K562 (cell line): ENCODE results near the gene CRABP2. TPM values are rescaled to one million over a fixed set of nuclear protein-coding genes. Genes with fewer than 3 reads are reported as not detected.
A peak's percentile ranks its signal among the peaks of the same experiment; 100 is the strongest.

Source experiments
- ATAC-seq: fragments of 200-7000 bp; cut with Tn5 transposase; 3 replicates; pipeline ENCODE4 v1.9.1; 2020; ENCODE audit warnings: moderate library complexity
- BruUV-seq: library from RNA; stranded (reverse); fragments of 400-500 nt; replicated peaks from 2 replicates; lab custom pipeline; 2021; lab: Mats Ljungman, UMichigan
- CTCF ChIA-PET: fragments of 300-600 bp; formaldehyde crosslinking; extraction: SDS; loops from one replicate; lab custom pipeline; 2021; ENCODE audit warnings: low intra/inter-chr PET ratio; lab: Yijun Ruan, JAX
- POLR2A ChIA-PET: fragments of 300-600, 350-650 bp; sonication (Branson Sonifier 250); formaldehyde crosslinking; extraction: SDS; loops from one replicate; lab custom pipeline; 2021; ENCODE audit warnings: antibody characterized with exemption, inconsistent platforms; lab: Yijun Ruan, JAX
- DNase-seq, 4 experiments: peaks; one replicate each; pipeline versions ENCODE4 v3.0.0 to v3.0.0-alpha.2; 2011 to 2018; ENCODE audit warnings: low spot score in 3 of 4, mixed read lengths in 3 of 4; ENCODE audit errors: extremely low read depth in 1 of 4
- FAIRE-seq: peaks from 2 replicates; lab custom pipeline; 2011; peaks lifted over from hg19 to GRCh38; lab: Jason Lieb, UNC
- H2AFZ ChIP-seq: 2 replicates; pipeline ENCODE4 v1.6.0; 2011; ENCODE audit warnings: low read depth, low read length, control low read depth, inconsistent platforms
- H3K27ac ChIP-seq: fragments of 200-600 bp; 3 replicates; pipeline ENCODE4 v1.8.0; 2011; ENCODE audit warnings: low read depth, mild to moderate bottlenecking, control low read depth, inconsistent platforms, low read length, moderate library complexity, mixed read lengths; ENCODE audit errors: extremely low read depth
- H3K27me3 ChIP-seq, 2 experiments: fragments of 300-600 bp in 1 of 2; 2 replicates in 1 of 2; 3 replicates in 1 of 2; pipeline versions ENCODE4 v1.6.0 to v1.8.0; 2011; ENCODE audit warnings: inconsistent platforms in 2 of 2, low read length in 2 of 2, mild to moderate bottlenecking in 1 of 2, mixed read lengths in 1 of 2, moderate library complexity in 1 of 2; ENCODE audit not compliant: control insufficient read depth in 2 of 2, insufficient read depth in 2 of 2
- H3K36me3 ChIP-seq: fragments of 300-600 bp; 3 replicates; pipeline ENCODE4 v1.8.0; 2011; ENCODE audit warnings: mild to moderate bottlenecking, low read length, inconsistent platforms; ENCODE audit not compliant: control insufficient read depth, insufficient read depth
- H3K4me1 ChIP-seq, 2 experiments: fragments of 200-600 bp in 1 of 2; replicated peaks in 1 of 2; 2 replicates in 1 of 2; 3 replicates in 1 of 2; pipeline versions ENCODE4 v1.5.1 to v1.8.0; 2011; ENCODE audit warnings: inconsistent platforms in 2 of 2, low read length in 2 of 2, mild to moderate bottlenecking in 1 of 2, mixed read lengths in 1 of 2, moderate library complexity in 1 of 2; ENCODE audit not compliant: control insufficient read depth in 2 of 2, insufficient read depth in 2 of 2
- H3K4me2 ChIP-seq: 2 replicates; pipeline ENCODE4 v1.6.1; 2011; ENCODE audit warnings: low read length, control low read depth, inconsistent platforms, mixed read lengths; ENCODE audit not compliant: insufficient read depth
- H3K4me3 ChIP-seq: fragments of 200-600 bp; sonication (generic), shearing (Covaris generic); 2 replicates; pipeline ENCODE4 v1.5.1; 2016; ENCODE audit warnings: control low read depth, inconsistent platforms
- H3K79me2 ChIP-seq: fragments of 200-600 bp; 3 replicates; pipeline ENCODE4 v1.8.0; 2011; ENCODE audit warnings: low read length, inconsistent platforms; ENCODE audit not compliant: control insufficient read depth, insufficient read depth
- H3K9ac ChIP-seq, 2 experiments: 2 replicates each; pipeline versions ENCODE4 v1.6.0 to v1.6.1; 2011; ENCODE audit warnings: low read depth in 2 of 2, low read length in 2 of 2, control low read depth in 1 of 2, inconsistent platforms in 1 of 2, mild to moderate bottlenecking in 1 of 2, mixed read lengths in 1 of 2; ENCODE audit not compliant: insufficient read depth in 1 of 2
- H3K9me1 ChIP-seq: one replicate; pipeline ENCODE4 v1.6.0; 2011; ENCODE audit warnings: inconsistent platforms, mild to moderate bottlenecking, low read length, moderate library complexity; ENCODE audit not compliant: control insufficient read depth, insufficient read depth
- H3K9me3 ChIP-seq: replicated peaks from 2 replicates; pipeline ENCODE4 v1.5.1; 2011; ENCODE audit warnings: low read depth, low read length, inconsistent platforms; ENCODE audit not compliant: control insufficient read depth, insufficient read depth
- H4K20me1 ChIP-seq: replicated peaks from 2 replicates; pipeline ENCODE4 v1.6.1; 2011; ENCODE audit warnings: low read length, inconsistent platforms, mixed read lengths; ENCODE audit not compliant: control insufficient read depth, insufficient read depth
- ATF3 ChIP-seq, 2 experiments: fragments of 450-650 bp in 1 of 2; sonication (generic) in 1 of 2; formaldehyde crosslinking in 1 of 2; IDR thresholded peaks in 1 of 2; conservative IDR thresholded peaks in 1 of 2; 2 replicates each; pipeline versions ENCODE4 v1.6.1 to v1.8.1; 2016 to 2023; ENCODE audit warnings: mild to moderate bottlenecking in 2 of 2, moderate library complexity in 2 of 2, inconsistent platforms in 1 of 2, missing genetic modification reagents in 1 of 2
- CBX3 ChIP-seq, 2 experiments: IDR thresholded peaks; 1 replicate in 1 of 2; 2 replicates in 1 of 2; pipeline ENCODE4 v1.6.1; 2012; ENCODE audit warnings: inconsistent platforms in 2 of 2, low read length in 2 of 2, borderline replicate concordance in 1 of 2, control low read depth in 1 of 2
- CCAR2 ChIP-seq: fragments of 200-400 bp; formaldehyde crosslinking; IDR thresholded peaks from 2 replicates; pipeline ENCODE4 v1.6.1; 2017; ENCODE audit warnings: mild to moderate bottlenecking, low read depth, low read length
- CLOCK ChIP-seq: fragments of 250-450 bp; sonication (Bioruptor Pico); IDR thresholded peaks from 2 replicates; pipeline ENCODE4 v1.4.0; 2020; ENCODE audit warnings: mild to moderate bottlenecking, moderate library complexity, borderline replicate concordance
- MAZ ChIP-seq, 2 experiments: fragments of 450-650 bp in 1 of 2; sonication (generic) in 1 of 2; formaldehyde crosslinking; IDR thresholded peaks in 1 of 2; conservative IDR thresholded peaks in 1 of 2; 2 replicates each; pipeline versions ENCODE4 v1.4.0 to v1.5.0; 2020; ENCODE audit warnings: mild to moderate bottlenecking in 1 of 2, missing genetic modification reagents in 1 of 2
- PHF20 ChIP-seq: fragments of 450-650 bp; IDR thresholded peaks from 2 replicates; pipeline ENCODE4 v1.6.1; 2018; ENCODE audit not compliant: partially characterized antibody
- POLR2AphosphoS2 ChIP-seq: IDR thresholded peaks from 2 replicates; pipeline ENCODE4 v1.6.1; 2012; ENCODE audit warnings: low read length, improper control_type of control experiment
- SMARCA5 ChIP-seq: fragments of 450-650 bp; IDR thresholded peaks from 2 replicates; pipeline ENCODE4 v1.6.1; 2016
- SRSF3 ChIP-seq: fragments of 200-400 bp; formaldehyde crosslinking; IDR thresholded peaks from 2 replicates; pipeline ENCODE4 v1.6.1; 2016; ENCODE audit warnings: mild to moderate bottlenecking, low read length, moderate library complexity; ENCODE audit not compliant: insufficient read depth
- ZBTB8A ChIP-seq: fragments of 450-650 bp; IDR thresholded peaks from 2 replicates; pipeline ENCODE4 v1.6.1; 2018; ENCODE audit warnings: mild to moderate bottlenecking, moderate library complexity; ENCODE audit not compliant: partially characterized antibody
- ZC3H4 ChIP-seq: sonication (generic); formaldehyde crosslinking; IDR thresholded peaks from 2 replicates; pipeline ENCODE4 v1.9.0; 2021; ENCODE audit warnings: missing genetic modification reagents, borderline replicate concordance
- ZNF740 ChIP-seq, 3 experiments: fragments of 200-800 bp in 1 of 3; sonication (Bioruptor generic) in 1 of 3; sonication (generic) in 1 of 3; formaldehyde crosslinking in 1 of 3; IDR thresholded peaks; 2 replicates each; pipeline versions ENCODE4 v1.6.1 to v1.8.0; 2016 to 2022; ENCODE audit warnings: mild to moderate bottlenecking in 2 of 3, missing compliant biosample characterization in 2 of 3, missing genetic modification characterization in 2 of 3, missing genetic modification reagents in 1 of 3
- ZSCAN32 ChIP-seq: fragments of 450-650 bp; formaldehyde crosslinking; IDR thresholded peaks from 2 replicates; pipeline ENCODE4 v1.4.0; 2020; ENCODE audit warnings: mild to moderate bottlenecking, moderate library complexity
- WGBS: fragments of 100-300 bp; shearing (Covaris generic); methylation state at CpG from one replicate; pipeline ENCODE4 v1.1.6; 2016; ENCODE audit warnings: low coverage, mixed read lengths; ENCODE audit not compliant: insufficient coverage; ENCODE audit errors: missing lambda C conversion rate; 5-methylcytosine and 5-hydroxymethylcytosine counted together
- in situ Hi-C: fragments of 300-500 bp; cut with MboI; formaldehyde crosslinking; loops from 4 replicates; pipeline ENCODE4 v1.15.0; 2018; ENCODE audit warnings: inconsistent platforms, mixed read lengths
- intact Hi-C: fragments of 100-400 bp; cut with micrococcal nuclease; formaldehyde crosslinking; loops from 2 replicates; pipeline ENCODE4 v1.14.2; 2022
- polyA plus RNA-seq, 8 experiments: library from polyadenylated mRNA; depleted of rRNA in 4 of 8; stranded (reverse) in 5 of 8; unstranded in 3 of 8; fragments of >200 nt; fragmentation: Nextera tagmentation in 2 of 8; fragmentation: Illumina TruSeq in 1 of 8; extraction: Ambion mirVana in 2 of 8; extraction: Trizol in 1 of 8; gene quantifications; 2 replicates each; pipeline versions ENCODE4 v1.2.1 to v1.2.3, GENCODE V29; 2011 to 2014; ENCODE audit warnings: inconsistent platforms in 1 of 8, missing spikeins in 1 of 8
- total RNA-seq, 7 experiments: library from RNA; depleted of rRNA in 6 of 7; stranded (reverse); fragments of >200 nt in 6 of 7; fragmentation: Illumina TruSeq in 2 of 7; extraction: Trizol in 2 of 7; gene quantifications; 2 replicates each; pipeline versions ENCODE4 v1.2.1 to v1.2.3, GENCODE V29; 2011 to 2021; ENCODE audit warnings: low replicate concordance in 1 of 7

CRABP2 gene
- total and polyA plus RNA-seq, 9 of the 15 experiments (the other 6 are each of a cell fraction or from before 2014, with no cell fraction given): 0.30 to 2.5 (median 0.82) TPM

GRCh38 chr1:156662005-156662799 is 43.2 kb downstream of the CRABP2 start:
- peak overlapping the region; percentile 93 to 100 for H3K9ac ChIP-seq
- 26% methylated on average over 10 of the region's 12 CpGs for WGBS
- H3K4me2 ChIP-seq: peak overlapping the region; percentile 100
- ATAC-seq (no peak), DNase-seq (no peak), FAIRE-seq (peak; percentile 69)
- ChIA-PET POLR2A (interaction anchor here (0.6 to 2.9 kb wide), 15 partner anchors 9 to 272 kb away, joined by 3 to 24 read pairs (median 4); partner anchors contain the start of genes CRABP2, ISG20L2, METTL25B and MRPL24), CTCF (interaction anchor here (5.1 kb wide), 1 partner anchor 16 kb away, joined by 110 read pairs; the partner anchor contains the start of gene NES)
- peak overlapping the region; percentile 100 for H3K27ac ChIP-seq
- H3K4me1 ChIP-seq: peaks cover 70 to 81% of the 10 kb centered on the region in 2 experiments
- peak overlapping the region; percentile 79 for H3K4me3 ChIP-seq
- H2AFZ ChIP-seq: peak overlapping the region; percentile 84
- BruUV-seq: no TSS peak
- in situ Hi-C loops: no loop called here
- peaks cover 9% of the 10 kb centered on the region for H3K9me1 ChIP-seq
- peaks cover 23% of the 10 kb centered on the region; the same call in 2 of the 3 replicates for H3K36me3 ChIP-seq
- intact Hi-C loops: no loop called here
- H4K20me1 ChIP-seq: peaks cover 27% of the 10 kb centered on the region
- H3K27me3 ChIP-seq: no peaks in the 10 kb centered on the region
- H3K79me2 ChIP-seq: peaks cover 51% of the 10 kb centered on the region
- H3K9me3 ChIP-seq: no peaks in the 10 kb centered on the region
- TF ChIP-seq ATF3 (IDR thresholded peaks at IDR 0.05) (no peak), ATF3 (CRISPR knock-in tag; conservative IDR thresholded peaks at IDR 0.05) (no peak), SMARCA5 (peak; percentile 87), SRSF3 (no peak), ZBTB8A (no peak), CLOCK (CRISPR knock-in tag) (no peak), ZNF740 (CRISPR knock-in tag; IDR thresholded peaks at IDR 0.05) (no peak), ZNF740 (tag; IDR thresholded peaks at IDR 0.05) (no peak), ZSCAN32 (0 out of 2 replicates have a peak, but pooled peaks have one; percentile 14), CBX3 (IDR thresholded peaks at IDR 0.05; ENCODE audit: borderline replicate concordance in 1 of 2, low read length in 2 of 2) (peak in 1 of 2 experiments; percentile 23; a peak in 1 of 3 replicates), MAZ (CRISPR knock-in tag; conservative IDR thresholded peaks at IDR 0.05 in 1 of 2, IDR thresholded peaks at IDR 0.05 in 1 of 2) (0 out of 4 replicates have a peak, but pooled peaks of 1 of the 2 experiments have one; percentile 24), POLR2AphosphoS2 (no peak), ZC3H4 (CRISPR knock-in tag) (no peak), PHF20 (peak; percentile 41), CCAR2 (no peak)
